ENCODE data around the gene LHX4. TPM values are rescaled to one million over a fixed set of nuclear protein-coding genes. Genes with fewer than 3 reads are reported as not detected.

The LHX4 gene
- total RNA-seq, 2 donors from 2014 or later = not detected

DNA sequence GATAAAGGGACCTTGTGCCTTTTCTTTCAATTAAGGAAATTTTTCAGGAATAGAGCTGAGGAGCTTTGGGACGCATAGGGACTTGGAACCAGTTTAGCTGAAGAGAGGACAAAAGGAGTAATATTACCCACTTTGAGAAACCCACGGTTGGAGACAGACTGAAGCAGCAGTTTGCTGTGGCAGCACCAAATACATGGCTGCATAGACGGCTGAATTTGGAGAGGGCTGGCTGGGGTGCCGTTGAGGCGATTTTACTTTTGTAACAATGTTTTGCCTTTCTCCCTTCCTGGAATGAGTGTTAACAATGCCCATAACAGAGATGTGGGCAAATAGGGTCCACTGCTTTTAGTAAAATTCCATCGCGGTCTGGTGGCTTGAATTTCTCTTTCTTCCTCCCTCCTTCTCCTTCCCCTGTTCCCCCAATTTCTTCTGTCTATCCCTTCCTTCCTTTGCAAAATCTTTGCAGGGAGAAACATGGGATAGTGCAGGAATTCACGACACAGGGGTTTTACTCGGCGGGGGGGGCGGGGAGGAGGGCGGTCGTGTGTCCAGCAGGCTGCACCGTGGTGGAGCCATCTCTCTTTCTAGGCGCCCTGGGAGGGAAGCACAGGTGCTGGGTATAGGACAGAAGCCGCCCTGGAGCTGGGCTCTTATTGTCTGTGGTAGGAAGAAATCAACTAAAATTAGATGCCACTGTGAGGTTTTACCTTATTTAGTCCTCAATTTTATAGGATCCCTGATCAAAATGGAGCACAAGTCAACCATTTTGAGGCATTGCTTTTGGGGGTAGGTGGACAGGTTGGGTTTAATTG, 6.8 kb downstream of the LHX4 start:
- intact Hi-C loops (cut with DNase I) = no loop called here

GRCh38 chr1:180237869-180238476, 7.9 kb downstream of the LHX4 start:
- intact Hi-C loops (cut with DNase I) = no loop called here
- no peak for DNase-seq (ENCODE audit: low spot score)

More for the DNA sequence above, 6.8 kb downstream of the LHX4 start:
- DNase-seq (ENCODE audit: low spot score) = peak; percentile 58

- DNase-seq (ENCODE audit: low spot score) = no peak
- intact Hi-C loops (cut with DNase I) = no loop called here
Observed at GRCh38 chr1:180238675-180239074, 8.6 kb downstream of the LHX4 start.

- intact Hi-C loops (cut with DNase I) = no loop called here
- no peak for DNase-seq (ENCODE audit: low spot score)
Observed at GRCh38 chr1:180239145-180240096, 9.4 kb downstream of the LHX4 start.

GRCh38 chr1:180241716-180242544, 11.9 kb downstream of the LHX4 start:
- intact Hi-C loops (cut with DNase I) = no loop called here
- DNase-seq (ENCODE audit: low spot score) = peak; percentile 3

- intact Hi-C loops (cut with DNase I) = no loop called here
- DNase-seq (ENCODE audit: low spot score) = no peak
Observed at GRCh38 chr1:180243517-180244221, 13.6 kb downstream of the LHX4 start.

- DNase-seq (ENCODE audit: low spot score) = no peak
- intact Hi-C loops (cut with DNase I) = no loop called here
Observed at GRCh38 chr1:180244840-180245239, 14.8 kb downstream of the LHX4 start.

GRCh38 chr1:180246579-180246978, 16.5 kb downstream of the LHX4 start:
- no peak for DNase-seq (ENCODE audit: low spot score)
- intact Hi-C loops (cut with DNase I) = no loop called here

DNA sequence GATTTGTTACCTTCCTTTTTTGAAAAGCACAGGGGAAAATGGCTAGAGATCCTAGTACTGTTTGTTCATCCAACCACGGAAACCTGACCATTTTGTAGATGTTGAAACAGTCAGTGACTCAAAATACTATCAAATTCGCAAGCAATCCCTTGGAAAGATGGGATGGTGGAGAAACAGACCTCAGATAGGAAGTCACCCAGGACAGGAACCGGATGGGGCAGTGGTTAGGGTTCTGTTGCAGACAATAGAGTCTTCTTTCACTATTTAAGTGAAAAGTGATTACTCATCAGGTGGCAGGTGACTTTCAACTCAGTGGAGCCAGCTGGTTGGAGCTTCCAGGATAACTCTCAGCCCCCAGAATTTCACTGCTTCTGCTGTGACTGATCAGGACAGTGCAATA, 17.0 kb downstream of the LHX4 start:
- intact Hi-C loops (cut with DNase I) = no loop called here
- peak; percentile 17 for DNase-seq (ENCODE audit: low spot score)

DNA sequence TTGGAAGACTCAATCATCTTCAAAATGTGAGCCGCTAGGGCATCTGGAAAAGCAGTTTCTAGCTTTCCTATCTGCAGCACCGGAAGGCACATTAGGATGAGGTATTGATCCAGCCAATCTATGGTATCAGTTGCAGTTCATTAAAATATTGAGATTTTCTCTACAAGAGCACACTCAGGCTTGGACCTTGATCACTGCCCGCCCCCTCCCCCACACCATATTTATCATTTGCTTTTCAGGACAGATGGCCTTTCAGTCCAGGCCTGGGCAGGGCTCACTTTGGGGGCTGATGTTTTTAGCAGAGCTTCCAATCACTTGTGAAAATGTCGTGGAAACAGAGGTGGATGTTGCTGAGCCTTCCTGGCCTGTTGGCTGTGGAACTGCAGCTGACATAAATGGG, 17.5 kb downstream of the LHX4 start:
- DNase-seq (ENCODE audit: low spot score) = no peak
- intact Hi-C loops (cut with DNase I) = no loop called here

- intact Hi-C loops (cut with DNase I) = no loop called here
- DNase-seq (ENCODE audit: low spot score) = peak; percentile 69
Observed at GRCh38 chr1:180248176-180248575, 18.1 kb downstream of the LHX4 start.

DNA sequence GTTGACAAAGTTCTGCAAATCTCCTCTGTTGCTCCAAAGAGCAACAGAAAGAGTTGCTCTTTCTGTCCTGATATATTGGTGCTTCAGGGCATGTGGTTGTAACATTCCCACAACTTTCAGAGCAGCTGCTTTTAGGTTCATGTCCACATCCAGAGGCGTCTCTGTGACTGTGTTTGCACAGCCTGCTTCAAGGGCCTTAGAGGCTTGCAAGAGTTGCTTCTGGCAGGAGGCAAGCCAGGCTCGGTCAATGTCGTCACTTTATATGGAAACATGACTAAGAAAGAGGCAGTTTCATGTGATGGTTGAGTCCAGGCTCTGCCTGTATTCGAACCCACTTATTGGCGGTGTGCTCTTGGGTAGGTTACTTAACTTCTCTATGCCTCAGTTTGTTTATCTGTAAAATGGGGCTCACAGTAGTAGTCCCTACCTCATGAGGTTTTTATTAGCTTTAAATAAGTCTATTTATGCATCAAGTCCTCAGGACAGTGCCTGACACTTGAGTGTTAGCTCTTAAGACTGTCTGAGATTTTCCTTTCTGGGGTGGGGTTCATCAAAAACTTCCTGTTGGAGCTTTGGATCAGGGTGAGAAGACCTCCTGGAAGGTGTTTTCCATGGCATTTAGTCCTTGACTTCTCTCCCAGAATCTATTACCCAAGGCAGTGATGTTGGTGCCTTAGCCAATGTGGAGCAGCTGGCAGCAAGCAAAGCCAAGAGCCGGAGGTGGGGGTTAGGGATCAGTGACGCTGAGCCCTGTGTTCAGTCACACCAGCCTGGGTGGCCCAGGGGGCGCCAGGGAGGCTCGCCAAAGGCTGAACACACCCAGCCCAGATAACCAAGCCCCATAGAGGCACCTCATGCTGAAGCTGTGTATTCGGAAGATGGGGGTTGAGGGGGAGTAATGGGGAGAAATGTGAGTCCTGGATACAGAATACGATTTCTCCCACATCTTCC, 18.9 kb downstream of the LHX4 start:
- intact Hi-C loops (cut with DNase I) = no loop called here
- peak; percentile 78 for DNase-seq (ENCODE audit: low spot score)

- intact Hi-C loops (cut with DNase I) = loop anchor here (5.0 kb wide), 1 partner anchor 227 kb away; no protein-coding TSS in a partner anchor
- peak; percentile 16 for DNase-seq (ENCODE audit: low spot score)
Observed at GRCh38 chr1:180249725-180250498, 19.8 kb downstream of the LHX4 start.

DNA sequence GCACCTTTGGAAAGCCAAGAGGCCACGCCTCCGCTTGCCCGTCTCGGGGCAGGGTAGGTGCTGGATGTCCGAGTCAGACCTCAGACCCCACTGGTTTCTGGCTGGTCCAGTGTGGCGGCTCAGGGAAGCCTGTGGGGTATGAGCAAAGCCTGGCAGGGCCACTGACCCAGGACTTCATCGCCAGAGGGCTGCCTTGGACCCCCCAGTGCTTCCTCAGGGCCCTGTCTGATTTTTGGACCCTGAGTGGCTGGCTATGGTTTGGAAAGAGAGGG, 20.4 kb downstream of the LHX4 start:
- peak; percentile 42 for DNase-seq (ENCODE audit: low spot score)
- intact Hi-C loops (cut with DNase I) = loop anchor here (5.0 kb wide), 1 partner anchor 227 kb away; no protein-coding TSS in a partner anchor

- peak; percentile 77 for DNase-seq (ENCODE audit: low spot score)
- intact Hi-C loops (cut with DNase I) = loop anchor here (5.0 kb wide), 1 partner anchor 226 kb away; no protein-coding TSS in a partner anchor
Observed at GRCh38 chr1:180250883-180251509, 20.9 kb downstream of the LHX4 start.

Measured in posterior vena cava (tissue), 2 donors.